ENCODE measurements around the gene NFRKB.

The NFRKB gene

DNA sequence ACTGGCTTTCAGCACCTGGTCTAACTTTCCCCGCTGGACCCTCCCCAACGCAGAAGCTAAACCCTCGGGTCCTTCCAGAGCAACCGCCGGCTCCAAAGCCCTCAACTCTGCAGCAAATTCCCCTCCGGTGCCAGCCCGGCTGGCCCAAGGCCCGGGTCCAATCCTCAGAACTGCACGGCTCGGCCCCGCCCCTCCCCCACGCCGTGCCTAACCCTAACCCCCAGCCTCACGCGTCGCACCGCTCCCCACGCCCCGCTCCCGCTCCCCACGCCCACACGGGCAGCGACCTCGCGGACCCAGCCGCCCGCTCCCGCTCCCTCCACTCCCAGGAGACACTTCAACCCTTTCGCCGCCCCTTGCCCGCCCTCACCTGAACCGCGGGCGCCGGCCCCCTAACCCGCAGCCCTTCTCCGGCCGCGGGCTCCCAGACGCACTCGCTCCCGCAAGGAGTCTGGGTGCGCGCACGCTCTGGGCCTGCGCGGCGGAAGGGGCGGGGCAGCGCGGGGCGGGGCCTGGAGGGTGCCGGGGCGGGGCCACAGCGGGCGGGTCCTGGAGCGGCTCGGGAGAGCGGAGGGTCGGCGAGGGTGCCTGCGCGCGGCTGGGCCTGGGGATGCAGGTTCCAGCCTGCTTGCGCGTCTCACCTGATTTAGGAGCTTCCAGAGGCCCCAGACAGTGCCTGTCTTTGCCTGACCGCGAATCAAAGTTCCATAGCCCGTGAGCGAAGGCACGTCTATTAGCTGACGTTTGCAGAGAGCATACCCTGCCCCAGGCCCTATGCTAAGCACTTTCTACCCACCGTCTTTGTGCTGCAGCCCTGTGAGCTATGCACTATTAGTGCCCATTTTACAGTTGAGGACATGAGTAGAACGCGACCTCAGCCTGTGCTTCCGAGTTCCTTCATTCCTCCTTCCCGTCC is at the start of gene NFRKB:
TSS of gene NFRKB (minus strand) at position 453 of the 916 bp plus-strand sequence. CDS start 2,729 bp downstream, outside the sequence.
- peak; percentile 85 for DNase-seq (ENCODE audit: low read depth)

- no peak for DNase-seq (ENCODE audit: low read depth)
Observed at GRCh38 chr11:129944696-129945095, 49.3 kb upstream of the NFRKB start.

DNA sequence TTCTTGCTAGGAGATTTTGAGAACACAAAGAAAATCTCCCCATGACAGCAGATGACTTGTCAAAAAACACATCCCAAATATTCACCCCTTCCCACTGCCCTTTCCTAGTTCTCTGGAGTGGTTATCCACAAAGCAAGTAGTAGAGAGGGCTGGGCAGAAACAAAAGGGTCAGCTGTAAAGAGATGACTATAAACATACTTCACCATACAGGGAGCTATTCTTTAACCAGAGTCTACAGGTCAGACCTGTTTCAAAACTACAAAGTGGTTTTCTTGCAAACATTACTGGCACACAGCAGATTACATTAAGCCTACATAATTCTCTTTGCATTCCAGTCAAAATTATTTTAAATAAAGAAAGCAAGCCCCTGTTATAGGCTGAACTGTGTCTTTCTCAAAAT is 47.7 kb upstream of the NFRKB start:
- DNase-seq (ENCODE audit: low read depth) = no peak

DNA sequence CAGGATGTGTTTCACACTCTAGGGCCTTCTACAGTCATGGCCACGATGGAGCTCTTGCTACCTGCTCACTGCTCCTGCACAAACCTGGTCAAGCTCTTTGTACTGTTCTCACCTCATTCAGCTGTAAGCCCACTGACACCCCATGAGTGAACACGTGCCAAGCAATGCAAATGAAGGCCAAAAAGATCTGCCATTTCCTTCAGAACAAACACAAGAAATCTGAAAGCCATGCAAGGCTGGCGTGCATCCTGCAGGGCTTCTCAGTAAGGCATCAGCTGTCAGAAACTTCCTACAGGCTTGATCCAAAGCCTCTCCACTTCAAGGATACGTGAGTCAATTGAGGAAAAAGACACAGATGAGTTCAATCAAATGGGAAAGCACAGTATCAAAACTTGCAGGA is 44.1 kb upstream of the NFRKB start:
- DNase-seq (ENCODE audit: low read depth) = no peak

- no peak for DNase-seq (ENCODE audit: low read depth)
Observed at GRCh38 chr11:129938764-129939163, 43.4 kb upstream of the NFRKB start.

GRCh38 chr11:129937592-129938238 is 42.3 kb upstream of the NFRKB start:
- no peak for DNase-seq (ENCODE audit: low read depth)

DNA sequence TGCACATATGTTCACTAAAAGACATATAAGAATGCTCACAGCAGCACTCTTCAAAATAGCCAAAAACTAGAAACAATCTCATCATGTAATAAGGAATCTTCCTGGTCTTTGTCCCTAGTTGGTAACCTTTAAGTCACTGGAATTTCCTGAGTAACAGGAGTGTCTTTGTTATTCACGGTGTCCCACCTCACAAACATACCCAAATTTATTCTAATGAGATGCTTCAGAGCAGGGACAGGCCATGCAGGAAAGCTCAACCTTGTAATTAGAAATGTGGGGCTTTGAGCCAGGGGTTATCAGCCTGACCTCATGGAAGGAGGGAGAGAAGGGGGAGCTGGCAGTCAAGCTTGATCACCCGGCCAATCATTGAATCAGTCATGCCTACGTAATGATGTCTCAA is 40.3 kb upstream of the NFRKB start:
- no peak for DNase-seq (ENCODE audit: low read depth)

DNA sequence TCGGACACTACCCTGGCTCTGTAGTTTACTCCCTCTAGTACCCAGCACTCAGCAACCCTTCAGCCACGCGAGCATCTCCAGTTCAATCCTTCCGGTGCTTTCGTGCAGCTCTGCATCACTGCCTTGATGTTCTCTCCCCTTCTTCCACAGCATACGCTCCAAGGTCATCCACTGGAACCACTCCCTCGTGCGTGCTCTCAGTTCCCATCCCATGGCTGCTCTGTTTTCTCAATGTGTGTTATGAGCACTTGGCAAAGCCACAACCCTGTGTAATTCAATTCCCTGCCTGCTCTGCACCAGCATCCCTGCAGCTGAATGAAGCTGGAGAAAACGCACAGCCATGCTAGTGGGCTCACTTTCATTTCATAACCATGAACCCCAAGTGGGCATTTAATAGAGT is 38.5 kb upstream of the NFRKB start:
- no peak for DNase-seq (ENCODE audit: low read depth)

DNA sequence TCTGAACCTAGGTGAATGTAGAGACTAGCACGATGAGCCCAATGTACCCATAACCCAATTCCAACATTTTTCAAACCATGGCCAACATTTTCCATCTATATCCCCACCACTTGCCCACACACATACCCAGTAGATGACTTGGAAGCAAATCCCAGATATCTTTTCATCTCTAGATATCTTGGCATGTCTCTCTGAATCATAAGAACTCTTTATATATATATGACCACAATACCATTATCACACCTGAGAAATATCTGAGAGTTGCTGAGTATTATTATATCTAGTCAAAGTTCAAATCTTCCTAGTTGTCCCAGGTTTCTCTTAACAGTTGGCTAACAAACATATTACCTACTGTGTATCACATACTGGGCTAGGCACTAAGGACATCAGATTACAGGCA is 37.9 kb upstream of the NFRKB start:
- no peak for DNase-seq (ENCODE audit: low read depth)

- DNase-seq (ENCODE audit: low read depth) = no peak
Observed at GRCh38 chr11:129932381-129933067, 37.1 kb upstream of the NFRKB start.

DNA sequence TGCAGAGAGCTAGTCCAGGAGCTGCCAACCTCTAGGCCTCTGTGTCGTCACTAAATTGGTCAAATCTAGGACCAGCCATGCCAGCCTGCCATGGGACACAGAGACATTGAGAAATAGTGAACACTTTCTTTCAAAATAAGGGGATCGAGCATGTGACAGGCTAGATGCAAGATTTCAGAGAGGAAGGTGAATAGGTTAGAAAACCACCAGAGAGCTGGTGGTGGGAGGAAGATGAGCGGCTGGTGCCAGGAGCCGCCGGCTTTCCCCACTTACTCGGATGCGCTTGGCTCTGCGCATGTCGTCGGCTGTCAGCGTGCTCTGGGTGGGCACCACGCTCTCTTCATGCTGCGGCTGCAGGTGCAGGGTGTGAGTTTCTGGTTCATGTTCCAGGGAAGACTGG is 35.4 kb upstream of the NFRKB start:
- no peak for DNase-seq (ENCODE audit: low read depth)

GRCh38 chr11:129930296-129930695 is 34.9 kb upstream of the NFRKB start:
- no peak for DNase-seq (ENCODE audit: low read depth)

DNA sequence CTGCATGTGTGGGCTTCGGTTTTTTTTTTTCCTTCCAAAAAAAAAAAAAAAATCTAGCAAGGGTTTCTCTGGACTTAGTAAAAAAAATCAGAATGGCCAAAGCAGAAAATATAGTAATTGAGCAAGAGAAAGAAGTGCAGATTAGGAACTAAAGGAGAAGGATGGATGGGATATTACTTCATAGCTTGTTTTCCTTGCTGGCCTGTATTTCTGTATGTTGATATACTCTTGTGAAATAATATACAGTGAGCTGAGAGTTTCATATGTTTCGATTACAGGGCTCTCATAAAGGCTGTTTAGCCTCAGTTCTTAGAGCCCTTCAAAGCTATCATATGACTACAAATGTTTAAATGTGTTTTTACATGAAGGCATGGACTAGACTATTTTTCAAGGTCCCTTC is 34.3 kb upstream of the NFRKB start:
- DNase-seq (ENCODE audit: low read depth) = no peak

DNA sequence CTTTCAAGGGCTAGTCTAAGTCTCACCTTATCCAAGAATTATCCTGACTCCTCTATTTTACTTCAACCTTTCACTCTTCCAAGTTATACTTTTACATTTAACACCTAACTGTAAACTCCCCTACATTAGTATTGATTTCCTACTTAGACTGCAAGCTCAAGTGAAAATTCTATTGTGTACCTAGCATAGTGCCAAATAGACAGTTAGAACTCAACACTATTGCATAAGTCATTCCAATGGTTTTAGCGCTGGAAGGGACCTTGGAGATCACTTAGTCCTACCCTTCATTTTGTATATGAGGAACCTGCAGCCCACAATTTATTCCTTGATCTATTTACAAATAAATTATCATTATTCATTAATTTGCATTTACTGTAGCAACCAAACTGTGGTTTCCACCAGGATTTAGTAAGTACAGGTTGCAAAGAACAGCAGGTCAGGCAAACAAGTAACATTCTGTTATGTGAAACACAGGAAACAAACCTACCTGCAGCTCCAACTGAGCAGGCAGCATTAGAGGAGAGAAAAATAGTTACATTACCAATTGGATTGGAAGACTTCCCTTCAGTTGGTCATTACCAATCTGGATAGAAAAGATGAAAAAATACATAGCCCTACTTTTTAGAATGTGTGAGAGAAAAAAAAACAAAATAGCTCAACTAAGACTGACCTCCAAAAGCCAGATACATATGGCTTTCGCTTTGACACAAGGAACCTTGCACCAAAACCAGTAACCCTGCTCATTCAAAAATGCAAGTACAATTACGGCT is 33.7 kb upstream of the NFRKB start:
- DNase-seq (ENCODE audit: low read depth) = no peak

DNA sequence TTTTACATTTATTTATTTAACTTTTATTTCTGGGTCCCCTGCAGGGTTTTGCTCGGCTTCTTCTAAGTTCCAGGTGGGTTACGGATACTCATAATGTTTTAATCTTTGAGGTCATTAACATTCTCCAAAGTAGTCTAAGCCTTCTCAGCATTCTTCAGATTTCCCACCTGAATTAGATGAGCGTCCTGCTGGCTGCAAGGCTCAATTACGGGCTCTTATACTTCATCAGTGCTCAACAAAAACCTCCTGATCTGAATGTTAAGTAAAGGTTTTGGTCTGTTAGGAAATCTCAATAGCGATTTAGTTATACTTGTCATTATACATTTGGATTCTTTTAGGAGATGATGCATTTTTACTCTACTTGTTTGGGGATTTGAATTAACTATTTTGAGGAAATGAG is 27.3 kb upstream of the NFRKB start:
- no peak for DNase-seq (ENCODE audit: low read depth)

- DNase-seq (ENCODE audit: low read depth) = no peak
Observed at GRCh38 chr11:129918361-129918760, 23.0 kb upstream of the NFRKB start.

GRCh38 chr11:129917231-129917630 is 21.9 kb upstream of the NFRKB start:
- no peak for DNase-seq (ENCODE audit: low read depth)

GRCh38 chr11:129911298-129911697 is 15.9 kb upstream of the NFRKB start:
- DNase-seq (ENCODE audit: low read depth) = no peak

DNA sequence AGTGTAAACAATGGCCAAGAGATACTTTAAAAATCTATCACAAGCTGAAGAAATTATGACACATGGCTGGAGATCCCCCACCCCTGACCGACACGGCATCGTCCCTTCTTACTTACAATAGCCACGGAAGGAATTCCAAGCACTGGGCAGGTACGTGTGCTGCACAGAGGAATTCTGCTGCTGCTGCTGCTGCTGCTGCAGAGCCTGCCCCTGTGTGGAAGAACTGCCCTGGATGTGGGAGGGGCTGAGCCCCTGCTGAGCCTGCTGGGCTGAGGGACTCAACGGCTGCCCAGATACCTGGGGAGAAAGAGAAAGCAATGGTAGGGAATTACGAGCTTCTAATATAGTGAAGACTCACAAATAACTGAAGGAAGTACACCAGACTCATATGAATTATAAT is 15.0 kb upstream of the NFRKB start:
- DNase-seq (ENCODE audit: low read depth) = no peak

DNA sequence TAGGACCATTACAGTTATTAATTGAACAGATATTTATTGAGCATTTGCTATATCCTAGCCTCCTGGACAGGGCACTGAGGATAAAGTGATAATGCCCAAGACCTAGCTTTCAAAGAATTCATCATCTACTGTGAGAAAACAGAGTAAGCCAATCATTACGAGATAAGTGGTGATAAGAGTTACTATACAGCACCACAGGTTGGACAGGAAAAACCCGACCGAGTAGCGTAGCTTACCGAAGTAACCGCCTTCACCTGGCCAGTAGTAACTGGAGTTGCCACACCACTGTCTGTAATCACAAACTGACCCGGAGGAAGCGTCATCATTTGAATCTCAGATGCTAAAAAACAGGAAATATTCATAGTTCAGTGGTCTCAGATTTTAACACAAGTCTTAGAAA is 10.0 kb upstream of the NFRKB start:
- DNase-seq (ENCODE audit: low read depth) = no peak

DNA sequence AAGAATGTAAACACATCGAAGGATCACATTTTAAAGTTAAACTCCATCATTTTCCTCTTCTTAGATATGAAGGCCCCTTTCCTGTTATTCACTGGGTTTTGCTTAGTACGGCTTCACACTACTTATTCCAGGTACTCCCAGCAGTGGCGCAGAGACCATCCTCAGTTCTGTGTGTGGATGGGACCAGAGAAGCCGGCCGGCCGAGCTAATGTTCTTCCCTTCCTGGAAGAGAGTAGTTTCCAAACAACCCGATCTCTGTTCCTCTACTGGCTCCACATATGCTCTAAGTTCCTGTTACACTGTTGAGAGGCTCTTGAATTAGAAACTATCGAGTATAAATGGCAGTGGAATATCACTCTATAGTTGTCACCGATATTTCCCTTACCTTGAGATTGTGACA is 684 bp upstream of the NFRKB start:
- DNase-seq (ENCODE audit: low read depth) = no peak
